Mammary epithelial cell (primary cell): ENCODE results near the gene NEK3.
"Not testable (repeated sequence)": the region's sequence is repeated elsewhere in the genome, so short reads cannot be mapped to it uniquely, and the experiment has no call there.

Experiments
- CTCF ChIP-seq, 2 donors: IDR thresholded peaks in 1 of 2; conservative IDR thresholded peaks in 1 of 2; 2 replicates each; pipeline ENCODE4 v1.5.1; 2011 to 2012; ENCODE audit warnings: inconsistent platforms in 2 of 2, low read length in 2 of 2, mild to moderate bottlenecking in 2 of 2, control low read depth in 1 of 2, low read depth in 1 of 2; ENCODE audit not compliant: insufficient read depth in 1 of 2; ENCODE audit errors: extremely low read depth in 1 of 2
- EZH2 ChIP-seq: IDR thresholded peaks from 2 replicates; pipeline ENCODE4 v1.6.1; 2012; ENCODE audit warnings: low read length, inconsistent platforms, borderline replicate concordance

GRCh38 chr13:52207337-52207736 lies 47.9 kb upstream of the NEK3 start:
- TF ChIP-seq CTCF (conservative IDR thresholded peaks at IDR 0.05 in 1 of 2, IDR thresholded peaks at IDR 0.05 in 1 of 2; ENCODE audit: extremely low read depth in 1 of 2, insufficient read depth in 1 of 2, low read depth in 1 of 2, low read length in 2 of 2); EZH2: not testable (repeated sequence)
